Breast epithelium (tissue), 4 donors: ENCODE results near the gene LRRC59. TPM values are rescaled to one million over a fixed set of nuclear protein-coding genes. Genes with fewer than 3 reads are reported as not detected.
A peak's percentile ranks its signal among the peaks of the same experiment; 100 is the strongest.

Experiments
- DNase-seq, 2 donors: peaks; one replicate each; pipeline ENCODE4 v3.0.0-alpha.2; 2019; ENCODE audit warnings: low spot score in 2 of 2
- H3K27ac ChIP-seq, 2 donors: fragments of 200-600 bp; sonication (generic) in 1 of 2; one replicate each; pipeline ENCODE4 v1.5.1; 2016 to 2019; ENCODE audit warnings: mild to moderate bottlenecking in 1 of 2
- H3K27me3 ChIP-seq, 2 donors: fragments of 200-600 bp; sonication (generic) in 1 of 2; one replicate each; pipeline versions ENCODE4 v1.5.1 to v1.6.0; 2017 to 2019; ENCODE audit warnings: control low read depth in 1 of 2, mild to moderate bottlenecking in 1 of 2
- H3K36me3 ChIP-seq: fragments of 200-600 bp; one replicate; pipeline ENCODE4 v1.5.1; 2019
- H3K4me1 ChIP-seq, 2 donors: fragments of 200-600 bp; sonication (generic); one replicate each; pipeline ENCODE4 v1.5.1; 2016 to 2019; ENCODE audit warnings: control low read depth in 1 of 2
- H3K4me3 ChIP-seq, 3 donors: fragments of 200-600 bp; sonication (generic); 1 replicate in 2 of 3; 2 replicates in 1 of 3; pipeline ENCODE4 v1.5.1; 2016 to 2019; ENCODE audit warnings: mild to moderate bottlenecking in 3 of 3, moderate library complexity in 2 of 3
- H3K9me3 ChIP-seq, 2 donors: fragments of 200-600 bp; sonication (generic) in 1 of 2; one replicate each; pipeline ENCODE4 v1.5.1; 2016 to 2019; ENCODE audit warnings: control low read depth in 1 of 2
- POLR2A ChIP-seq: fragments of 450-650 bp; IDR thresholded peaks from one replicate; pipeline ENCODE4 v1.6.1; 2016; ENCODE audit warnings: antibody characterized with exemption, mild to moderate bottlenecking, moderate library complexity
- POLR2AphosphoS5 ChIP-seq, 3 donors: sonication (generic); formaldehyde crosslinking; IDR thresholded peaks; one replicate each; pipeline ENCODE4 v1.6.1; 2017; ENCODE audit warnings: antibody characterized with exemption in 3 of 3
- intact Hi-C: fragments of 100-400 bp; cut with DNase I; formaldehyde crosslinking; loops from one replicate; pipeline ENCODE4 v1.15.1; 2023; ENCODE audit warnings: low total_unique reads
- total RNA-seq, 3 donors: library from RNA; depleted of rRNA; stranded (reverse); fragments of >200 nt; gene quantifications; one replicate each; pipeline ENCODE4 v1.1.0, GENCODE V29; 2016
- TF ChIP-seq, protein P1 (sequence below), 3 donors: fragments of 450-650 bp; IDR thresholded peaks; one replicate each; pipeline ENCODE4 v1.5.1; 2016 to 2017; ENCODE audit warnings: antibody characterized with exemption in 3 of 3, mild to moderate bottlenecking in 3 of 3, moderate library complexity in 3 of 3

The LRRC59 gene
- total RNA-seq, 3 donors from 2014 or later: 42.1 to 72.8 (median 54.0) TPM

DNA sequence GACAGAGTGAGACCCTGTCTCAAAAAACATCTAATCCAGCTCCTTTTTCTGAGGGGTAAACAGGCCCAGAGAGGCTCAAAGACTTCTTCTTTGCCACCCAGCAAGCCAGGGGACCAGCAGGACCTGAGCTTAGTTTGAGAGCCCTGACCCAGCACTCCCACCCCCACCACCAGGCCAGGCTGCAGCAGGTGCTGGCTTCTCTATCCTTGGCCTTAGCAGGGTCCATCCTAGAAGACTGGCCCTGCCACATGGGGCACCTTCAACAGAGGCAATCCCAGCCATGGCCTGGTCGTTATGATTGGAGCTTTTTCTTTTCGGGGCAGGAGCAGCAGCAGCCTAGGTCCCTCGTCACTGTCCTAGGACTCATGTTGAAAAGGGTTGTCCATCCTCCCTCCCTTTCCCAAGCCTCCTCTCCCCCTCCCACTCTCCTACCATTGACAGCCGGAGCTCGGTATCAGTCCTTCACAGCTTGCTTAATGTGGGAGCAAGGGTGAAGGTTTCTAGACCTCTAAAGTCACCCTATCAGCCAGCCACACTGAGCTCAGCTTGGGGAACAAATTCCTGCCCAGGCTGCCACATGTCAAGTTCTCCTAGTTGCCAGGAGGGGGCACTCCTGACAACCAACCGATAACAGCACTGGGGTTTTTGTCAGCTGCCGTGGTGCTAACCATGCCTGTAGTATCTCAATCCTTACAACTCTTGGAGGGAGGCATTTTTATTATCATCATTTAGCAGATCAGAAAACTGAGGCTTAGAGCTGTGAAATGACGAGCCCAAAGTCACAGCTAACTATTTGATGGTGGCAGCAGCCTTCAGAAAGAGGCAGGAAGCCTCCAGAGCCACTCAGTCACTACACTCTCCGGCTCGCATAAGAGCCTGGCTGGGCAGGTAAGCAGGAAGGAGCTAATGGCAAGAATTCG, 35.5 kb downstream of the LRRC59 start:
- Histone ChIP-seq H3K4me1 (no peaks in the 10 kb centered on the region), H3K9me3 (no peaks in the 10 kb centered on the region), H3K36me3 (peaks cover 3% of the 10 kb centered on the region), H3K27me3 (no peaks in the 10 kb centered on the region), H3K27ac (peak overlapping the region; percentile 40 to 52), H3K4me3 (no peak overlapping the region)
- intact Hi-C loops: no loop called here
- DNase-seq: no peak
- TF ChIP-seq, protein P1, sequence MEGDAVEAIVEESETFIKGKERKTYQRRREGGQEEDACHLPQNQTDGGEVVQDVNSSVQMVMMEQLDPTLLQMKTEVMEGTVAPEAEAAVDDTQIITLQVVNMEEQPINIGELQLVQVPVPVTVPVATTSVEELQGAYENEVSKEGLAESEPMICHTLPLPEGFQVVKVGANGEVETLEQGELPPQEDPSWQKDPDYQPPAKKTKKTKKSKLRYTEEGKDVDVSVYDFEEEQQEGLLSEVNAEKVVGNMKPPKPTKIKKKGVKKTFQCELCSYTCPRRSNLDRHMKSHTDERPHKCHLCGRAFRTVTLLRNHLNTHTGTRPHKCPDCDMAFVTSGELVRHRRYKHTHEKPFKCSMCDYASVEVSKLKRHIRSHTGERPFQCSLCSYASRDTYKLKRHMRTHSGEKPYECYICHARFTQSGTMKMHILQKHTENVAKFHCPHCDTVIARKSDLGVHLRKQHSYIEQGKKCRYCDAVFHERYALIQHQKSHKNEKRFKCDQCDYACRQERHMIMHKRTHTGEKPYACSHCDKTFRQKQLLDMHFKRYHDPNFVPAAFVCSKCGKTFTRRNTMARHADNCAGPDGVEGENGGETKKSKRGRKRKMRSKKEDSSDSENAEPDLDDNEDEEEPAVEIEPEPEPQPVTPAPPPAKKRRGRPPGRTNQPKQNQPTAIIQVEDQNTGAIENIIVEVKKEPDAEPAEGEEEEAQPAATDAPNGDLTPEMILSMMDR (IDR thresholded peaks at IDR 0.05): peak; percentile 28 to 68 (median 66)
- no peak for TF ChIP-seq POLR2AphosphoS5 (IDR thresholded peaks at IDR 0.05)
- no peak for TF ChIP-seq POLR2A

DNA sequence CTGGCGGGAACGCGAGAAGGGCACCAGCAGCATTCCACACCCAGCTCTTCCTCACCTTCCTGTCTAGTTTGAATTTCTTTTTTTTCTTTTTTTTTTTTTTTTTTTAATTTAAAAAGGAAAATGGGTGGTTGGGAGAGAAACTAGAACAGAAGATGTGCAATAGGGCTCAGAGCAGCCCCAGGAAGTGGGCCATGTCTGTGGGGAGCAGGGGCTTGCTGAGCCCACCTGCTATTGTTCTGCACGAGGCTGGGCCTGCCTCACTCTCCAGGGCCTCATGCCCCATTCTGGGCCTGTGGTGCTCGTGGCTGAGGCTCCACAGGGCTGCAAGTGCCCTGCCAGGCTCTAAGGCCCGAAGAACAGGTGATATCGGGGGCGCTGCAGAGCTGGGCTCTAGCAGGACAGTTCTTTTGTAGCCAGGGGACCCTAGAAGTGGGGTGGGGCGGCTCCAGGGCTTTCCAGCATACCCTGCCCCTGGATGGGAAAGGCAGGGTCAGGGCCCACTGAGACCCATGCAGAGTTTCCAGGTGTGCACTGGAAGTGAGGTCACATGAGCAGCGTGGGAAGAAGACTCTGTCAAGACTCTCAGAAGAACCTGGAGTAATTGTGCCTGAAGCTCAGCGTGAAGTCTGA, 36.7 kb downstream of the LRRC59 start:
- no peaks in the 10 kb centered on the region for H3K9me3 ChIP-seq
- no peak for DNase-seq
- H3K27ac ChIP-seq: no peak overlapping the region
- intact Hi-C loops: no loop called here
- H3K4me1 ChIP-seq: no peaks in the 10 kb centered on the region
- TF ChIP-seq, protein P1 (IDR thresholded peaks at IDR 0.05): no peak
- peaks cover 5% of the 10 kb centered on the region for H3K36me3 ChIP-seq
- no peaks in the 10 kb centered on the region for H3K27me3 ChIP-seq
- no peak overlapping the region for H3K4me3 ChIP-seq

DNA sequence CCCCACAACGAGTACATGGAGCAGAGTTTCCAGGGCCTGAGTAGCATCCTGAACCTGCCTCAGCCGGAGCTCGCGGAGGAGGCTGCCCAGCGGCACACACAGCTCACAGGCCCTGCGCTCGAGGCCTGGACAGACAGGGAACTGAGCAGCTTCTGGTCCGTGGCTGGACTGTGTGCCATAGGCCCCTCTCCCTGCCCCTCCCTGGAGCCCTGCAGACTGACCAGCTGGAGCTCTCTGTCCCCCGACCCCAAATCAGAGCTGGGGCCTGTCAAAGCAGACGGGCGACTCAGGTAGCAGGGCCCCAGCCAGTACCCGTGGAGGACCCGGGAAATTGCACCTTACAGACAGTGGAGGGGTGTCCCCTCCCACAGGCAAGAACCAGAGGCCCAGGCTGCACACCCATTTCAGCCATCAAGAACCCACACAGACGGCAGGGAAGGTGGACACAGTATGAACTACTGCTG, 37.3 kb downstream of the LRRC59 start:
- intact Hi-C loops: no loop called here
- Histone ChIP-seq H3K9me3 (no peaks in the 10 kb centered on the region), H3K27ac (no peak overlapping the region), H3K4me3 (no peak overlapping the region), H3K4me1 (no peaks in the 10 kb centered on the region), H3K27me3 (no peaks in the 10 kb centered on the region), H3K36me3 (peaks cover 5% of the 10 kb centered on the region)
- DNase-seq: no peak
- TF ChIP-seq POLR2AphosphoS5 (IDR thresholded peaks at IDR 0.05): no peak
- no peak for TF ChIP-seq POLR2A
- TF ChIP-seq, protein P1 (IDR thresholded peaks at IDR 0.05): no peak

DNA sequence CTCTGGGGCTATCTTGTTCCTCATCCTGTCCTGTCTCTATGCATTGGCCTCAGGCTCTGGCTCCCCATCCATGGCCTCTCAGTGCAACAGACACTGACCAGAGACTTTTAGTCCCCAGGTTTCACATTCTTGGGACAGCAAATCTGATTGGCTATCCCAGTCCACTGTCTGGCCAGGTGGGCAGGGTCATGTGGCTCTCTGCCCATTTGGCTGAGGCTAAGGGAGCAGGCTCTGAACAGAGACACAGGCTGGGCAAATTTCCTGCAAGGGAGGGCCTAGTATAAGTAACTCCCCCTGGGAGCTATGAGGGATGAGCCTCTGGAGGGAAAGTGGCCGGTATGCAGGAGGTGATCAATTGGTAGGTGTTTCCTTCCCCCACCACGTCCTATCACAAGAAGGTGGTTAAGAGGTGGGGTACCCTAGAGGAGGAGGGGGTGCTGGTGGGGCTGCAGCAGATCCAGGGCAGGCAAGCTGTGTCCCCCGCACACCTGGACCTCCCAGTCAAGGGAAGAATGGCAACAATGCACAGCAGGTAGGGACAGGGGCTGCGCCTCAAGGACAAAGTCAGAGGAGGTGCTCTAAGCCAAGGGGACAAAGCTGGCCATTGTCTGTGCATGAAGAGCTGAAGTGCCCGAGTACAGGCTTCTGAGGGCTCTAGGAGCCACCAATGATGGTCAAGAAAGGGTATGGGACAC, 38.2 kb downstream of the LRRC59 start:
- H3K4me1 ChIP-seq: no peaks in the 10 kb centered on the region
- peaks cover 5% of the 10 kb centered on the region for H3K36me3 ChIP-seq
- no peaks in the 10 kb centered on the region for H3K27me3 ChIP-seq
- TF ChIP-seq, protein P1 (IDR thresholded peaks at IDR 0.05): no peak
- no peak for TF ChIP-seq POLR2AphosphoS5 (IDR thresholded peaks at IDR 0.05)
- H3K4me3 ChIP-seq: no peak overlapping the region
- DNase-seq: no peak
- intact Hi-C loops: no loop called here
- no peaks in the 10 kb centered on the region for H3K9me3 ChIP-seq
- H3K27ac ChIP-seq: no peak overlapping the region
